Measurements from ENCODE around the gene EML1. TPM values are rescaled to one million over a fixed set of nuclear protein-coding genes. Genes with fewer than 3 reads are reported as not detected.
A peak's percentile ranks its signal among the peaks of the same experiment; 100 is the strongest.

The EML1 gene
- total and polyA plus RNA-seq, 2 experiments from 2014 or later, result 22.9 to 31.9 TPM

DNA sequence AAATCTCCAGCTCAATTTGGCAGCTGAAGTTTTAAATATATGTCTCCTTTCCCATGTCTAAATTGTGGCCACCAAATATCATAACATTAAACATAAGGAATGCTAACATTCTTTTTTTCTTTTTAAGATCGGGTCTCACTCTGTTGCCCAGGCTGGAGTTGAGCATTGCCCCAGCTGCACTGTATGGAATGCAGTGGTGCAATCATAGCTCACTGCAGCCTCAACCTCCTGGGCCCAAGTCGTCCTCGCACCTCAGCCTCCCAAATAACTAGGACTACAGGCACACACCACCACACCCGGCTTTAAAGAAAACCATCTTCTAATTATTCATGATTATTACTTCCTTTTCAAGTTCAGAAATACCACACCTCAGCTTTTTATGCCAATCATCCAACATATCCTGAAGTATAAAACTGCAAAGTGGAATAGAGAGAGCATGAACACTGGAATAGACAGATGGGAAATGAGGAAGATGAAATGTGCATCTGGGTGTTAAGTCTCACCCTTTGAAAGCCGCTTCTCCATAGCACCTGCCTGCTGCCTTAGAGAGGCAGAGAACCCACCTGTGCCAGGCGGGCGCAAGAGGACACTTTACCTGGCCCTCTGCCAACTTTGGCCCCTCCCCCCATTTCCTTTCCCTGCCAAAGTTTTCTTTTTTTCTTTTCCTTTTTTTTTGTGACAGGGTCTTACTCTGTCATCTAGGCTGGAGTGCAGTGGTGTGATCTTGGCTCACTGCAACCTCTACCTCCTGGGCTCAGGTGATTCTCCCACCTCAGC, 2.8 kb upstream of the EML1 start:
- no peaks in the 10 kb centered on the region for H3K27me3 ChIP-seq
- no peak overlapping the region for H3K4me3 ChIP-seq
- H3K9me2 ChIP-seq (replicated peaks; ENCODE audit: insufficient read depth), result no peaks in the 10 kb centered on the region
- peaks cover 9% of the 10 kb centered on the region for H3K4me1 ChIP-seq (ENCODE audit: insufficient read depth)
- no peak overlapping the region for H3K4me2 ChIP-seq
- TF ChIP-seq, protein P1, sequence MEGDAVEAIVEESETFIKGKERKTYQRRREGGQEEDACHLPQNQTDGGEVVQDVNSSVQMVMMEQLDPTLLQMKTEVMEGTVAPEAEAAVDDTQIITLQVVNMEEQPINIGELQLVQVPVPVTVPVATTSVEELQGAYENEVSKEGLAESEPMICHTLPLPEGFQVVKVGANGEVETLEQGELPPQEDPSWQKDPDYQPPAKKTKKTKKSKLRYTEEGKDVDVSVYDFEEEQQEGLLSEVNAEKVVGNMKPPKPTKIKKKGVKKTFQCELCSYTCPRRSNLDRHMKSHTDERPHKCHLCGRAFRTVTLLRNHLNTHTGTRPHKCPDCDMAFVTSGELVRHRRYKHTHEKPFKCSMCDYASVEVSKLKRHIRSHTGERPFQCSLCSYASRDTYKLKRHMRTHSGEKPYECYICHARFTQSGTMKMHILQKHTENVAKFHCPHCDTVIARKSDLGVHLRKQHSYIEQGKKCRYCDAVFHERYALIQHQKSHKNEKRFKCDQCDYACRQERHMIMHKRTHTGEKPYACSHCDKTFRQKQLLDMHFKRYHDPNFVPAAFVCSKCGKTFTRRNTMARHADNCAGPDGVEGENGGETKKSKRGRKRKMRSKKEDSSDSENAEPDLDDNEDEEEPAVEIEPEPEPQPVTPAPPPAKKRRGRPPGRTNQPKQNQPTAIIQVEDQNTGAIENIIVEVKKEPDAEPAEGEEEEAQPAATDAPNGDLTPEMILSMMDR (IDR thresholded peaks at IDR 0.05; ENCODE audit: poor library complexity), result no peak
- H3K79me2 ChIP-seq, result peaks cover 14% of the 10 kb centered on the region
- peaks cover 10% of the 10 kb centered on the region for H4K20me1 ChIP-seq (ENCODE audit: insufficient read depth, poor library complexity, severe bottlenecking)
- no peaks in the 10 kb centered on the region for H3K36me3 ChIP-seq (replicated peaks; ENCODE audit: insufficient read depth, low read depth)
- DNase-seq (ENCODE audit: low spot score), result no peak
- no peak overlapping the region for H3K27ac ChIP-seq
- no peak overlapping the region for H2AFZ ChIP-seq
- WGBS (ENCODE audit: low lambda C conversion rate, missing lambda C conversion rate), result 93% methylated on average over 7 of the region's 7 CpGs
- H3K9me3 ChIP-seq (ENCODE audit: low read depth), result no peaks in the 10 kb centered on the region

DNA sequence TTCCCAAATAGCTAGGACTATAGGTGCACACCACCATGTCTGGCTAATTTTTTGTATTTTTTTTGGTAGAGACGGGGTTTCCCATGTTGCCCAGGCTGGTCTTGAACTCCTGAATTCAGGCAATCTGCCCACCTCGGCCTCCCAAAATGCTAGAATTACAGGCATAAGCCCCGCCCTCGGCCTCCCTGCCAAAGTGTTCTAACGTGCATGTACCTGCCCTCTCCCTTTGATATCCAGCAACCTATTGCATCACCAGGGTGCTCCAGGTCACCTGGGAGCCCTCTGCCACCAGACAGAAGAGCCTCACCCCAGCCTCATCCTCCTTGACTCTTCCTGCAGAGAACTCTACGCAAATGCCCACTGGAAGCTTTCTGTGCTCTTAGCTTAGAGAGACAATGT, 2.2 kb upstream of the EML1 start:
- Histone ChIP-seq H3K27me3 (no peaks in the 10 kb centered on the region), H3K4me2 (no peak overlapping the region), H4K20me1 (ENCODE audit: insufficient read depth, poor library complexity, severe bottlenecking) (peaks cover 10% of the 10 kb centered on the region), H3K4me3 (no peak overlapping the region), H3K79me2 (peaks cover 19% of the 10 kb centered on the region), H3K27ac (no peak overlapping the region), H3K36me3 (replicated peaks; ENCODE audit: insufficient read depth, low read depth) (no peaks in the 10 kb centered on the region), H3K9me3 (ENCODE audit: low read depth) (no peaks in the 10 kb centered on the region), H2AFZ (no peak overlapping the region), H3K9me2 (replicated peaks; ENCODE audit: insufficient read depth) (no peaks in the 10 kb centered on the region), H3K4me1 (ENCODE audit: insufficient read depth) (peaks cover 9% of the 10 kb centered on the region)
- TF ChIP-seq EZH2 (IDR thresholded peaks at IDR 0.05; ENCODE audit: borderline replicate concordance) (no peak), EZH2phosphoT487 (IDR thresholded peaks at IDR 0.05; ENCODE audit: low read depth, severe bottlenecking, unreplicated experiment) (no peak)
- TF ChIP-seq, protein P1 (IDR thresholded peaks at IDR 0.05; ENCODE audit: poor library complexity), result no peak
- 84% methylated on average over 6 of the region's 6 CpGs for WGBS (ENCODE audit: low lambda C conversion rate, missing lambda C conversion rate)
- no peak for DNase-seq (ENCODE audit: low spot score)

DNA sequence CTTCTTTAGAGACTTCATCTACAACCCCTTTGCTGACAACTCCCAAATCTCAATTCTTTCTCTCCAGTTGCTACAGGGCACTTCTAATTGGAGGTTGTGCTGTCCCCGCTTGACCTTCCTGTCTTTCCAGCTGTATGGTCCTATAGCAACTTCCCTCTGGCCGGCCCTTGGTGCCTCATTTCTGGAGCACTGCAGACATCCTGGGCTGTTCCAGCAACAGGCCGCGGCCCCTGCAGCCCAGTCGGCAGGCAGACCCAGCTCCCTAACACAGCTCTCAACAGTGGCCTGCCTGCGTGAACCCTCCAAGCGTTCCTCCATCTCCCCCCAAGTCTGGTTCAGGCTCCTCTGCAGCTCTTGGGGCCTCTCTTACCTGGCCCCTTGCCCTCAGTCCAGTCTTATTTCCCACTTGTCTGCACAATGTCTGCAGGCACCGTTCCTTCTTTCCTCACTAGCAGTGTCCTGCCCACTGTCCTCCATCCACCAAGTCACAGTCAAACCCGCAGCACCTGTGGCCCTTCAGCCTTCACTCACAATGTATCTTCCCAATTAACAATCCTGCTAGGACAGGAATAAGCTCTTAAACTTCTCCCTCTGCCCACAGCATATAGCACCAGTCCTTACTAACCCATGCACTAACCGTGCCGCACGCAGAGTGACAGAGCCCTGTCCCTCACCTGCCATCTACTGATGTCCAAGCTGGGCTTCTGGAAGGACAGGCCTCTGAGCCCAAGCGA, 1.6 kb upstream of the EML1 start:
- peaks cover 9% of the 10 kb centered on the region for H3K4me1 ChIP-seq (ENCODE audit: insufficient read depth)
- H3K4me2 ChIP-seq, result peak overlapping the region; percentile 88
- H3K79me2 ChIP-seq, result peaks cover 26% of the 10 kb centered on the region
- no peaks in the 10 kb centered on the region for H3K9me2 ChIP-seq (replicated peaks; ENCODE audit: insufficient read depth)
- H4K20me1 ChIP-seq (ENCODE audit: insufficient read depth, poor library complexity, severe bottlenecking), result peaks cover 10% of the 10 kb centered on the region
- H3K9me3 ChIP-seq (ENCODE audit: low read depth), result no peaks in the 10 kb centered on the region
- H3K27me3 ChIP-seq, result no peaks in the 10 kb centered on the region
- H3K27ac ChIP-seq, result no peak overlapping the region
- no peak overlapping the region for H3K4me3 ChIP-seq
- no peak for DNase-seq (ENCODE audit: low spot score)
- no peak overlapping the region for H2AFZ ChIP-seq
- 91% methylated on average over 13 of the region's 13 CpGs for WGBS (ENCODE audit: low lambda C conversion rate, missing lambda C conversion rate)
- TF ChIP-seq EZH2phosphoT487 (IDR thresholded peaks at IDR 0.05; ENCODE audit: low read depth, severe bottlenecking, unreplicated experiment) (no peak), EZH2 (IDR thresholded peaks at IDR 0.05; ENCODE audit: borderline replicate concordance) (no peak)
- TF ChIP-seq, protein P1 (IDR thresholded peaks at IDR 0.05; ENCODE audit: poor library complexity), result no peak
- H3K36me3 ChIP-seq (replicated peaks; ENCODE audit: insufficient read depth, low read depth), result no peaks in the 10 kb centered on the region

Measured in hepatocyte (in vitro differentiated cells).